Endodermal cell (in vitro differentiated cells): ENCODE results near the gene ASCC3. TPM values are rescaled to one million over a fixed set of nuclear protein-coding genes. Genes with fewer than 3 reads are reported as not detected.

ENCODE experiments used
- DNase-seq: peaks from one replicate; pipeline ENCODE4 v3.0.0-alpha.2; 2017
- H3K27ac ChIP-seq: 2 replicates; pipeline ENCODE4 v1.5.1; 2013; ENCODE audit warnings: mild to moderate bottlenecking, low read depth, low read length, moderate library complexity
- H3K27me3 ChIP-seq: 2 replicates; pipeline ENCODE4 v1.6.1; 2013; ENCODE audit warnings: mild to moderate bottlenecking, low read length, moderate library complexity; ENCODE audit not compliant: insufficient read depth, control insufficient read depth, poor library complexity, severe bottlenecking
- H3K36me3 ChIP-seq: 2 replicates; pipeline ENCODE4 v1.7.0; 2013; ENCODE audit warnings: mild to moderate bottlenecking, low read length, moderate library complexity; ENCODE audit not compliant: control insufficient read depth, insufficient read depth
- H3K4me1 ChIP-seq: one replicate; pipeline ENCODE4 v1.7.0; 2013; ENCODE audit warnings: low read length; ENCODE audit not compliant: control insufficient read depth, insufficient read depth
- H3K4me3 ChIP-seq: 2 replicates; pipeline ENCODE4 v1.5.1; 2013; ENCODE audit warnings: mild to moderate bottlenecking, low read length, moderate library complexity
- H3K9ac ChIP-seq: 2 replicates; pipeline ENCODE4 v1.6.1; 2013; ENCODE audit warnings: mild to moderate bottlenecking, low read length, moderate library complexity; ENCODE audit not compliant: poor library complexity, severe bottlenecking; ENCODE audit errors: extremely low read depth
- H3K9me3 ChIP-seq: 2 replicates; pipeline ENCODE4 v1.6.1; 2013; ENCODE audit warnings: mild to moderate bottlenecking, low read length, moderate library complexity; ENCODE audit not compliant: control insufficient read depth
- H3K27ac Mint-ChIP-seq: 2 replicates; pipeline ENCODE4 v1.8.0; 2020; ENCODE audit warnings: mixed read lengths
- H3K27me3 Mint-ChIP-seq: 2 replicates; pipeline ENCODE4 v1.8.0; 2021; ENCODE audit warnings: mild to moderate bottlenecking, mixed read lengths; ENCODE audit not compliant: insufficient read depth
- H3K36me3 Mint-ChIP-seq: 2 replicates; pipeline ENCODE4 v1.8.0; 2020; ENCODE audit warnings: low read depth, mixed read lengths
- H3K4me1 Mint-ChIP-seq: 2 replicates; pipeline ENCODE4 v1.8.0; 2020; ENCODE audit warnings: mixed read lengths
- H3K4me3 Mint-ChIP-seq: 2 replicates; pipeline ENCODE4 v1.8.0; 2020; ENCODE audit warnings: mild to moderate bottlenecking, moderate library complexity, mixed read lengths
- H3K9me3 Mint-ChIP-seq: 2 replicates; pipeline ENCODE4 v1.8.0; 2020; ENCODE audit warnings: mild to moderate bottlenecking, mixed read lengths
- WGBS, 2 experiments: methylation state at CpG; one replicate each; pipeline versions ENCODE4 v1.1.5 to v1.1.7; 2013; ENCODE audit warnings: missing lambda C conversion rate in 2 of 2, mixed read lengths in 1 of 2; ENCODE audit not compliant: insufficient coverage in 1 of 2, insufficient read length in 1 of 2; 5-methylcytosine and 5-hydroxymethylcytosine counted together
- total RNA-seq, 2 donors: library from RNA; stranded (reverse); fragmentation: NEBNext Ultra II Directional in 1 of 2; extraction: Animal tissue kit (Norgen Biotek cat#: 25700) in 1 of 2; gene quantifications; 2 replicates in 1 of 2; 3 replicates in 1 of 2; pipeline ENCODE4 v1.2.1, GENCODE V29; 2021
- TF ChIP-seq, protein P1 (sequence below): fragments of 200-600 bp; sonication (generic); conservative IDR thresholded peaks from 2 replicates; pipeline ENCODE4 v1.5.0; 2021; ENCODE audit warnings: antibody characterized with exemption, mild to moderate bottlenecking

ASCC3 gene
- total RNA-seq, 2 donors from 2014 or later: 40.0 to 41.1 TPM

DNA sequence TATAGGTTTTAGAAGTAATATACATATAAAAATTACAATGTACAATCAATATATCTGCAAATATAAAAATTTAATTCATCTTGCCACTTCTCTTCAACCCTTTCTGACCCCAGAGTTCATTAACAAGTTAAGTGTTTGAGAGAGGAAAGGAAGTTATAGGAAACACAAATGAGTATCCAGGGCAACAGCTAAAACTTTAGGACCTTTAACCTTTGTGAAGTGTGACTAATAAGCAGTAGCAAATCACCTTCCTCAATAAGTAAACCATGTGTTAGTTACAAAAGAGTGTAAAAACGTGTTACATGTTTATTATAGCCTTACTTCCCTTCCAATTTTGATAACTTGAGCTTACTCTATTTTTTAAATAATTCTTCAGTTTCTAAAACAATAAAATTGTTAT, 343.0 kb downstream of the ASCC3 start:
- H3K9me3 ChIP-seq: no peaks in the 10 kb centered on the region
- no peak overlapping the region for H3K9ac ChIP-seq
- H3K4me3 ChIP-seq: no peak overlapping the region
- WGBS, 2 experiments: 100% methylated on average over 1 of the region's 1 CpG; no CpG with 5 or more reads in 1 of the 2 experiments
- Mint-ChIP-seq H3K9me3 (no peaks in the 10 kb centered on the region), H3K27me3 (no peaks in the 10 kb centered on the region), H3K4me3 (no peak overlapping the region), H3K36me3 (no peaks in the 10 kb centered on the region), H3K27ac (no peak overlapping the region), H3K4me1 (no peaks in the 10 kb centered on the region)
- TF ChIP-seq, protein P1, sequence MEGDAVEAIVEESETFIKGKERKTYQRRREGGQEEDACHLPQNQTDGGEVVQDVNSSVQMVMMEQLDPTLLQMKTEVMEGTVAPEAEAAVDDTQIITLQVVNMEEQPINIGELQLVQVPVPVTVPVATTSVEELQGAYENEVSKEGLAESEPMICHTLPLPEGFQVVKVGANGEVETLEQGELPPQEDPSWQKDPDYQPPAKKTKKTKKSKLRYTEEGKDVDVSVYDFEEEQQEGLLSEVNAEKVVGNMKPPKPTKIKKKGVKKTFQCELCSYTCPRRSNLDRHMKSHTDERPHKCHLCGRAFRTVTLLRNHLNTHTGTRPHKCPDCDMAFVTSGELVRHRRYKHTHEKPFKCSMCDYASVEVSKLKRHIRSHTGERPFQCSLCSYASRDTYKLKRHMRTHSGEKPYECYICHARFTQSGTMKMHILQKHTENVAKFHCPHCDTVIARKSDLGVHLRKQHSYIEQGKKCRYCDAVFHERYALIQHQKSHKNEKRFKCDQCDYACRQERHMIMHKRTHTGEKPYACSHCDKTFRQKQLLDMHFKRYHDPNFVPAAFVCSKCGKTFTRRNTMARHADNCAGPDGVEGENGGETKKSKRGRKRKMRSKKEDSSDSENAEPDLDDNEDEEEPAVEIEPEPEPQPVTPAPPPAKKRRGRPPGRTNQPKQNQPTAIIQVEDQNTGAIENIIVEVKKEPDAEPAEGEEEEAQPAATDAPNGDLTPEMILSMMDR: no peak
- H3K36me3 ChIP-seq: peaks cover 9% of the 10 kb centered on the region
- DNase-seq: no peak
- no peaks in the 10 kb centered on the region for H3K27me3 ChIP-seq
- H3K27ac ChIP-seq: no peak overlapping the region
- no peaks in the 10 kb centered on the region for H3K4me1 ChIP-seq

- Mint-ChIP-seq H3K36me3 (no peaks in the 10 kb centered on the region), H3K9me3 (no peaks in the 10 kb centered on the region), H3K4me3 (no peak overlapping the region), H3K27ac (no peak overlapping the region), H3K27me3 (no peaks in the 10 kb centered on the region), H3K4me1 (no peaks in the 10 kb centered on the region)
- DNase-seq: no peak
- H3K27ac ChIP-seq: no peak overlapping the region
- H3K9ac ChIP-seq: no peak overlapping the region
- WGBS, 2 experiments: 82% methylated on average over 1 of the region's 1 CpG; no CpG with 5 or more reads in 1 of the 2 experiments
- no peaks in the 10 kb centered on the region for H3K36me3 ChIP-seq
- no peaks in the 10 kb centered on the region for H3K4me1 ChIP-seq
- H3K4me3 ChIP-seq: no peak overlapping the region
- no peaks in the 10 kb centered on the region for H3K9me3 ChIP-seq
- TF ChIP-seq, protein P1: no peak
- H3K27me3 ChIP-seq: no peaks in the 10 kb centered on the region
Measured at GRCh38 chr6:100518588-100518987, 362.5 kb downstream of the ASCC3 start.

DNA sequence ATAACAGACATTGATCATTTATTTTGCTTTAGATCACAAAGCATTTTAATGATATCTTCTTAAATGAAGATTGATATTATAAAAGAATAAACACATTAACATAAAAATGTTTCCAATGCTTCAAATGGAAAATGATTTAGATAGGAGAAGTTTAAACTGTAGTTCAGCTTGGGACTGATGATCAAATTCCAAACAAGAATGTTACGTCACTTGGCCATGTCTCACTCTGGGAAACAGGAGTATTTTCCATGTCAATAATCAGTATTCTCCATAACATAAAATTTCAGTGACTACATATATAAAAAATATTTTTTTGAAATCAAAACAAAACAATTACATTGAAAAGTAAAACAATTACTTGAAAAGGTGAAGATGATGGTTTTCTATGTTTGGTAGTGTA, 363.5 kb downstream of the ASCC3 start:
- Histone ChIP-seq H3K4me1 (no peaks in the 10 kb centered on the region), H3K9ac (no peak overlapping the region), H3K27ac (no peak overlapping the region), H3K27me3 (no peaks in the 10 kb centered on the region), H3K9me3 (no peaks in the 10 kb centered on the region), H3K36me3 (peaks cover under 1% of the 10 kb centered on the region), H3K4me3 (no peak overlapping the region)
- no peaks in the 10 kb centered on the region for H3K27me3 Mint-ChIP-seq
- no peaks in the 10 kb centered on the region for H3K4me1 Mint-ChIP-seq
- TF ChIP-seq, protein P1: no peak
- H3K36me3 Mint-ChIP-seq: peaks cover 1% of the 10 kb centered on the region
- DNase-seq: no peak
- no peak overlapping the region for H3K4me3 Mint-ChIP-seq
- WGBS, 2 experiments: 100% methylated on average over 1 of the region's 1 CpG
- H3K9me3 Mint-ChIP-seq: no peaks in the 10 kb centered on the region
- no peak overlapping the region for H3K27ac Mint-ChIP-seq
